Stimulated activated naive CD8-positive, alpha-beta T cell treated with anti-CD3 and anti-CD28 coated beads, Interleukin-15, Interleukin-2, amounts not matched to agents 100 ng/mL and 50 ng/mL, for 24 hours (primary cell): ENCODE data around the gene AGAP1.

ENCODE experiments used
- H3K27ac Mint-ChIP-seq: one replicate; pipeline ENCODE4 v1.8.0; 2021; ENCODE audit warnings: mild to moderate bottlenecking, mixed read lengths
- H3K27me3 Mint-ChIP-seq: one replicate; pipeline ENCODE4 v1.8.0; 2021; ENCODE audit warnings: mixed read lengths
- H3K36me3 Mint-ChIP-seq: one replicate; pipeline ENCODE4 v1.8.0; 2021; ENCODE audit warnings: low read depth, mixed read lengths
- H3K4me1 Mint-ChIP-seq: one replicate; pipeline ENCODE4 v1.8.0; 2021; ENCODE audit warnings: low read depth, mixed read lengths
- H3K4me3 Mint-ChIP-seq: one replicate; pipeline ENCODE4 v1.8.0; 2021; ENCODE audit warnings: mild to moderate bottlenecking, mixed read lengths
- H3K9me3 Mint-ChIP-seq: one replicate; pipeline ENCODE4 v1.8.0; 2021; ENCODE audit warnings: mixed read lengths

AGAP1 gene

GRCh38 chr2:235689427-235689853 lies 195.6 kb downstream of the AGAP1 start:
- Mint-ChIP-seq H3K36me3 (no peaks in the 10 kb centered on the region), H3K27me3 (no peaks in the 10 kb centered on the region), H3K4me3 (no peak overlapping the region), H3K27ac (no peak overlapping the region), H3K4me1 (no peaks in the 10 kb centered on the region), H3K9me3 (no peaks in the 10 kb centered on the region)

- H3K27me3 Mint-ChIP-seq = no peaks in the 10 kb centered on the region
- no peak overlapping the region for H3K27ac Mint-ChIP-seq
- no peaks in the 10 kb centered on the region for H3K4me1 Mint-ChIP-seq
- H3K9me3 Mint-ChIP-seq = no peaks in the 10 kb centered on the region
- no peaks in the 10 kb centered on the region for H3K36me3 Mint-ChIP-seq
- no peak overlapping the region for H3K4me3 Mint-ChIP-seq
Measured at GRCh38 chr2:235690082-235690808, 196.4 kb downstream of the AGAP1 start.

- Mint-ChIP-seq H3K27ac (no peak overlapping the region), H3K4me3 (no peak overlapping the region), H3K9me3 (no peaks in the 10 kb centered on the region), H3K36me3 (no peaks in the 10 kb centered on the region), H3K27me3 (no peaks in the 10 kb centered on the region), H3K4me1 (no peaks in the 10 kb centered on the region)
Measured at GRCh38 chr2:235690809-235691450, 197.1 kb downstream of the AGAP1 start.

DNA sequence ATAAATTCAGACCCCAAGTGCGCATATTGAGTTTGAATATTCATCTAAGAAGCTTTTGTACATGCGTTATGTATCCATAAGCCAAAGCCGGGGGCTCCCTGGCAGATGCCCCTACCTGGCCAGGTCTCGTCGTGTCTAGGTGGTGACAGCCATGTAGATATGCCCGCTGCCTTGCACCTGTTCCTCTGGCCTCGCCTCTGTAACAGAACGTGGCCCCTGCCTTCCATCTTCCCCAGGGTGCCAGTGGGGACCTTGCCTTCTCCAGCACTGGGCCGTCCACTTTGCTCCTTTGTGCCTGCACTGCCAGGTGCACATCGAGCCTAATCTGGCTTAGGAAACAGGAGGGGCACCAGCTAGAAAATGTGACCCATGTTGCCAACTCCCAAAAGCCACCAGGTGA lies 198.2 kb downstream of the AGAP1 start:
- H3K27me3 Mint-ChIP-seq = no peaks in the 10 kb centered on the region
- no peaks in the 10 kb centered on the region for H3K4me1 Mint-ChIP-seq
- no peaks in the 10 kb centered on the region for H3K36me3 Mint-ChIP-seq
- no peaks in the 10 kb centered on the region for H3K9me3 Mint-ChIP-seq
- H3K27ac Mint-ChIP-seq = no peak overlapping the region
- no peak overlapping the region for H3K4me3 Mint-ChIP-seq

GRCh38 chr2:235692671-235693171 lies 198.9 kb downstream of the AGAP1 start:
- Mint-ChIP-seq H3K4me3 (no peak overlapping the region), H3K36me3 (no peaks in the 10 kb centered on the region), H3K27ac (no peak overlapping the region), H3K27me3 (no peaks in the 10 kb centered on the region), H3K4me1 (no peaks in the 10 kb centered on the region), H3K9me3 (no peaks in the 10 kb centered on the region)

GRCh38 chr2:235693279-235693678 lies 199.4 kb downstream of the AGAP1 start:
- H3K36me3 Mint-ChIP-seq = no peaks in the 10 kb centered on the region
- H3K9me3 Mint-ChIP-seq = no peaks in the 10 kb centered on the region
- H3K4me3 Mint-ChIP-seq = no peak overlapping the region
- no peaks in the 10 kb centered on the region for H3K4me1 Mint-ChIP-seq
- H3K27ac Mint-ChIP-seq = no peak overlapping the region
- no peaks in the 10 kb centered on the region for H3K27me3 Mint-ChIP-seq

DNA sequence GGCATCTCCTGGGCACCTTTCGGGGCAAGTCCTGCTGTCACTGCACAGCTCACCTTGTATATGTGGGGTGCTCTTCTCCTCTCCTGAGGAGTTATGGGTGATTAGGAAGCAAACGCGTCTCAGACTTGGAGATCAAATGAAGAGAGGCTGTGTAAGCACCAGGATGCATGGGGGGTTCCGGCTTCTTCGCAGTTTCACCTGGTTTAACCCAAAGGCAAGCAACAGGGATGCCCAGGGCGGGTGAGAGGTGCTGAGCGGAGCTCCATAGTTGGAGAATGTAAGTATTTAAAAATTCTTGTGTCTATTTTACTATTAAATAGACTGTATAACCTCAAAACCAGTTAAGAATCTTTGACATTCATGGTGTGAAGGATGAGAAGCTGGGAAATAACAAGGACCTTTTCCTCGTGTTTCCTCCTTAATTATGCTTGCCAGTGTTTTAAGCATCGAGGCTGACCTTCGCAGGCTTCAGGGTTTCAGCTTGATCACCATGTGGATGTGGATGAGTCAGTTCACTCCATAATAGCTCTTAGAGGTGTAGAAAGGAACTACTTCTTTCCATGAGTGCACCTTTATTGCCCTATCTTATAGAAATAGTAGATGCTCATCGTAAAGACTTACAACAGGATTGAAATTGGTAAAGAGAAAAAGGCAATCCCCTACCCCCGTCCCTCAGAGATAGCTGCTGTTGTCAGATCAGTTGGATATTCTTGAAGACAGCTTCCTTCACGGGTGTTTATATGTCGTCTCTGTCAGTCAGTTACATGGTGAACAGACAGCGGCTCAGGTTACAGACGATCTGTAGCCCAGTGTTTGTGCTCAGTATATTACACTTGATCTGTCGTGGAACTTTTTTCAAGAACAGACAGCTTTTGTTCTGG lies 201.1 kb downstream of the AGAP1 start:
- H3K4me3 Mint-ChIP-seq = no peak overlapping the region
- no peaks in the 10 kb centered on the region for H3K27me3 Mint-ChIP-seq
- H3K27ac Mint-ChIP-seq = no peak overlapping the region
- H3K9me3 Mint-ChIP-seq = no peaks in the 10 kb centered on the region
- no peaks in the 10 kb centered on the region for H3K4me1 Mint-ChIP-seq
- H3K36me3 Mint-ChIP-seq = no peaks in the 10 kb centered on the region

DNA sequence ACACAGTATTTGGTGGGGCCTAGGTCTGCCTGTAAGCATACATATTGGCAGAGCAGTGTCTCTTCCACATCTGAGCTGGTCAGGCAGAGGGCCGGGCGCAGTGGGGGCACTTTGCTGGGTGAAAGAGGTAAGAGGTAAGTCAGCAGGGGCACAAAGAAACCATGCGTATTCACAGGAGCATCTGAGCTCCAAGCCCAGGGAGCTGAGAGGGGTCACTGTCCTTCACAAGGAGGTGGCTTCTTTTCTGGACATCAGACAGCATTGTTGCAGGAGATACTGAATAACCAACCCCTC lies 201.7 kb downstream of the AGAP1 start:
- no peaks in the 10 kb centered on the region for H3K9me3 Mint-ChIP-seq
- no peaks in the 10 kb centered on the region for H3K36me3 Mint-ChIP-seq
- H3K27me3 Mint-ChIP-seq = no peaks in the 10 kb centered on the region
- H3K4me3 Mint-ChIP-seq = no peak overlapping the region
- no peaks in the 10 kb centered on the region for H3K4me1 Mint-ChIP-seq
- no peak overlapping the region for H3K27ac Mint-ChIP-seq

GRCh38 chr2:235697041-235697440 lies 203.2 kb downstream of the AGAP1 start:
- H3K9me3 Mint-ChIP-seq = no peaks in the 10 kb centered on the region

DNA sequence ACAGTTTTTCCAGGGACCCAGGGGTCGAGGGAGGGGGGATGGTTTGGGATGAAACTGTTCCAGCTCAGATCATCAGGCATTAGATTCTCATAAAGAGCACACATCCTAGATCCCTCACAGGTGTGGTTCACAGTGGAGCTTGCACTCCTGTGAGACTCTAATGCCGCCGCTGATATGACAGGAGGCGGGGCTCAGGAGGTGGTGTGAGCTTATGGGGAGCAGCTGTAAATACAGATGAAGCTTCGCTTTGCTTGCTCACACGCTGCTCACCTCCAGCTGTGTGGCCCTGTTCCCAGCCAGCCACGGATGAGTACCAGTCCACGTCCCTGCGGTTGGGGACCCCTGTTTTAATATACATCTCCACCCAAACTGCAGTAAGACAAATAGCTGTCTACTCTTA lies 204.2 kb downstream of the AGAP1 start:
- Mint-ChIP-seq H3K27me3 (peaks cover 11% of the 10 kb centered on the region), H3K9me3 (no peaks in the 10 kb centered on the region), H3K4me3 (no peak overlapping the region), H3K27ac (no peak overlapping the region), H3K36me3 (no peaks in the 10 kb centered on the region), H3K4me1 (no peaks in the 10 kb centered on the region)

More at GRCh38 chr2:235697041-235697440, 203.2 kb downstream of the AGAP1 start:
- Mint-ChIP-seq H3K36me3 (no peaks in the 10 kb centered on the region), H3K4me3 (no peak overlapping the region), H3K4me1 (no peaks in the 10 kb centered on the region), H3K27ac (no peak overlapping the region), H3K27me3 (peaks cover 5% of the 10 kb centered on the region)

GRCh38 chr2:235698491-235698890 lies 204.6 kb downstream of the AGAP1 start:
- Mint-ChIP-seq H3K9me3 (no peaks in the 10 kb centered on the region), H3K4me3 (no peak overlapping the region), H3K27ac (no peak overlapping the region), H3K27me3 (peaks cover 11% of the 10 kb centered on the region), H3K4me1 (no peaks in the 10 kb centered on the region), H3K36me3 (no peaks in the 10 kb centered on the region)

- Mint-ChIP-seq H3K36me3 (no peaks in the 10 kb centered on the region), H3K4me1 (no peaks in the 10 kb centered on the region), H3K4me3 (no peak overlapping the region)
Measured at GRCh38 chr2:235699576-235699975, 205.7 kb downstream of the AGAP1 start.

DNA sequence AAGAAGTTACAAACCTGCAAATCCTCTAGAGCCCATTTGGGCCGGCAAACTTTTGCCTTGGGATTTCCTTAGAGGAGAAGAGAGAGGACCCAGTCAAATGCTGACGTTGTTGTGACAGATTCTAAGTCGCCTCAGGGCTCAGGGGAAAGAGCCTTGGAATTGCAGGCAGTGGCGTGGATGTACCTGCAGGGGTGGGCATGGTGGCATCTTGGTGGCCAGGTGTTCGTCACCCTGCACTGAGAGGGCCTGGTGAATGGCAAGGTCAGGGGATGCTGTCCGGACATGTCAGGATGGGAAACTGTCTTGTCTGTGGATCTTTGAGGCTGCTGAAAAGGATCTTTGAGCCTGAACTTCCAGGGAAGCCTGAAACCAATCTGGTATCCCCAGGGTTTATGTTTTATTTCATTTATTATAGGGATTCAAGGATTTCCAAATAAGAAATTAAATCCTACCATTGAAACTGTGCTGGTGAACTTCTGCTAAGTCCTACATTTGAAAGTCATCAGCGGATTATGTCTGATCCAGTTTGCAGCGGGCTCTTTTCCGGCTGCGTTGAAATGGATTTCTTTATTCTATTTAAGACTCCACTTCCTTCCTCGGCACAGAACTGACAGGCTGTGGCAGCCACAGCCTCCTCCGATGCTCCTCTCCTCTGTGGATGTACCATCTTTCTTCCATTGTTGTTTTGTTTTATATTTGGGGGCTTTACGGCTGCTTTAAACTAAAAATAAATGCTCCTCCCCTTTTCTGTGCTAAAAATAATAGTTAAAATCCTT lies 207.6 kb downstream of the AGAP1 start:
- Mint-ChIP-seq H3K27ac (no peak overlapping the region), H3K9me3 (no peaks in the 10 kb centered on the region), H3K4me1 (no peaks in the 10 kb centered on the region), H3K27me3 (peaks cover 11% of the 10 kb centered on the region), H3K36me3 (no peaks in the 10 kb centered on the region), H3K4me3 (no peak overlapping the region)

More at GRCh38 chr2:235699576-235699975, 205.7 kb downstream of the AGAP1 start:
- no peak overlapping the region for H3K27ac Mint-ChIP-seq
- H3K9me3 Mint-ChIP-seq = no peaks in the 10 kb centered on the region
- H3K27me3 Mint-ChIP-seq = peaks cover 11% of the 10 kb centered on the region

- Mint-ChIP-seq H3K4me3 (no peak overlapping the region), H3K9me3 (no peaks in the 10 kb centered on the region), H3K27me3 (peaks cover 11% of the 10 kb centered on the region), H3K27ac (no peak overlapping the region), H3K36me3 (no peaks in the 10 kb centered on the region), H3K4me1 (no peaks in the 10 kb centered on the region)
Measured at GRCh38 chr2:235702186-235702585, 208.3 kb downstream of the AGAP1 start.
